GM12873 (cell line): ENCODE measurements around the gene PARP2.
A peak's percentile ranks its signal among the peaks of the same experiment; 100 is the strongest.

Source experiments
- TF ChIP-seq, protein P1 (sequence below): IDR thresholded peaks from 2 replicates; pipeline ENCODE4 v1.5.1; 2012; ENCODE audit warnings: low read depth, mild to moderate bottlenecking, moderate library complexity, low read length, control low read depth; ENCODE audit not compliant: insufficient read depth; ENCODE audit errors: missing control alignments

PARP2 gene

DNA sequence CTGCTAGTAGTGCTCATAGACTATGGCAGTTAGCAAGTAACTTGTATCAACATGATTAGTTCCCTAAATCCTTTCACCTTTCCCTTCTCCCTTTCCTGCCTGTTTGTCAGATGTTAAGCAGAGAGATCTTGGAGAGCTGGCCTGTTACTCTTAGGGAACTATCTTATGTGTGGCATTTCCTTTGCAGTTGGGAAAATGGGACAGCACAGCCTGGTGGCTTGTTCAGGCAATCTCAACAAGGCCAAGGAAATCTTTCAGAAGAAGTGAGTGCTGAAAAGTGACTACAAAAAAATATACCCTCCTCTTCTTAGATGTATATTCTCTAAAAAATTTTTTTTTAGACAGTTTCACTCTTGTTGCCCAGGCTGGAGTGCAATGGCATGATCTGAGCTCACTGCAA lies 7.4 kb downstream of the PARP2 start:
- TF ChIP-seq, protein P1, sequence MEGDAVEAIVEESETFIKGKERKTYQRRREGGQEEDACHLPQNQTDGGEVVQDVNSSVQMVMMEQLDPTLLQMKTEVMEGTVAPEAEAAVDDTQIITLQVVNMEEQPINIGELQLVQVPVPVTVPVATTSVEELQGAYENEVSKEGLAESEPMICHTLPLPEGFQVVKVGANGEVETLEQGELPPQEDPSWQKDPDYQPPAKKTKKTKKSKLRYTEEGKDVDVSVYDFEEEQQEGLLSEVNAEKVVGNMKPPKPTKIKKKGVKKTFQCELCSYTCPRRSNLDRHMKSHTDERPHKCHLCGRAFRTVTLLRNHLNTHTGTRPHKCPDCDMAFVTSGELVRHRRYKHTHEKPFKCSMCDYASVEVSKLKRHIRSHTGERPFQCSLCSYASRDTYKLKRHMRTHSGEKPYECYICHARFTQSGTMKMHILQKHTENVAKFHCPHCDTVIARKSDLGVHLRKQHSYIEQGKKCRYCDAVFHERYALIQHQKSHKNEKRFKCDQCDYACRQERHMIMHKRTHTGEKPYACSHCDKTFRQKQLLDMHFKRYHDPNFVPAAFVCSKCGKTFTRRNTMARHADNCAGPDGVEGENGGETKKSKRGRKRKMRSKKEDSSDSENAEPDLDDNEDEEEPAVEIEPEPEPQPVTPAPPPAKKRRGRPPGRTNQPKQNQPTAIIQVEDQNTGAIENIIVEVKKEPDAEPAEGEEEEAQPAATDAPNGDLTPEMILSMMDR: peak; percentile 14

DNA sequence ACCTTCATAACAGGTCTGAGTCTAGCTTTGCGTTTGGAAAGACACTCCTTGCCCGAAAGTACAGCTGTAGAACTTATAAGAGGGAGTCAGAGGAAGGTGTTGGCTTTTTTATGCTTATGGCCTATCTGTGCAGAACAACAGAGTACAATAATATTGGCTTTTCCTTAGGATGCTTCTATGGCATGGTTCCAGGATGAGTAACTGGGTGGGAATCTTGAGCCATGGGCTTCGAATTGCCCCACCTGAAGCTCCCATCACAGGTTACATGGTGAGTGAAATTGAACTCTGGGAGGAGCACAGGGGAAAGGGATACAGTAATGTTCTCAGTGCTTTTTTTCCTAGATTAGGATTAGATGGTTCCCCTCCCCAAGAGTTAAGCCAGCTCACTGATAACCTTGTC lies 13.0 kb downstream of the PARP2 start:
- TF ChIP-seq, protein P1: no peak

DNA sequence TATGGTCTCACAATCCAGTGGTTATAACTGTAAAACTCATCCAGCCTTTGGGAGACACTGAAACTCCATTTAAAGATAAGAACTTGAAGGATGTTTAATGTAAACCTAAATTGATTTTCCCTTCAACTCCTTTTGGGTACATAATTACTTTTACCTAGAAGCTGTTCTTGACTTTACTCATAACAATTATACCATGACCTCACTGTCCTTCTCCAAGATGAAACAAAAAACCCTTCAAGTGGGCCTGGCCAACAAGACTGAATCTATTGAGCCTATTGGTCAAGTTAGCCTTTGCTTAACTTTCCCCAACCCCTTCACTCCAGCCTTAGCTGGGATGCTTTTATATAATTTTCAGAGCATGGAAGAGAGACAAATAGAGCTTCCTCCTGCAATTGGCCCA lies 22.5 kb downstream of the PARP2 start:
- TF ChIP-seq, protein P1: no peak

DNA sequence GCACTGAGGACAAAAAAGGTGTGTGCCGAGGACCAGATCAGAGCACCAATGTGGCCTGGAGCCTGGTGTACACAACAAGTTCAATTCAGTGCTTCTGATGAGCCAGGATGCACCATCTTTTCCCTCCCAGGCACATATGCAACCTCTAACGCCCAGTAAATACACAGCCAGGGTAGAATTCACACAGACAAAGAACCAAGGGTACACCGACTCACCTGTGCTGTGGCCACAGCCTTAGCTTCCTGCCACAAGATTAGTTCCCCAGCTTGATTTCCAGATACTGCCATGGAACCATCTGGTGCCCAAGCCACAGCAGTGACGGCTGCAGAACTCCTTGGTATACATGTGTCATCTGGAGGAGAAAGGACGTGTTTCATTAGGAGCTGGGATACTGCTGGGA lies 29.4 kb downstream of the PARP2 start:
- TF ChIP-seq, protein P1: no peak

DNA sequence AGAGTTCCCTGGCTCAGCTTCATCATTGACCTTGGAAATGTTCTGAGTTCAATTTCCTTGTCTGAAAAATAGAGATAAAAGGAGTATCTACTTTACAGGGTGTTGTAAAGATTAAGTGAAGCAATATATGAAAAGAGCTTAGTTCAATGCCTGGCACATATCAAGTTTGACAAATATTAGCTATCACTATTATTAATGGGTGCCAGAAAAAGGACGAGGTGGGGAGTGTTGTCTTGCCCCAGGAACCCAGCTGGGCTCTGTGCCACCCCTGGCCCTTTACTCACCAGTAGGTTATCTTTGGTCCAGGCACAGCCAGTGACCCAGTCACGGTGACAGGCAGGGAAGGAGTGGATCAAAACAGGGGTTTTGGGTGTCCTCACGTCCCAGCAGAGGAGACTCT lies 32.0 kb downstream of the PARP2 start:
- TF ChIP-seq, protein P1: no peak

DNA sequence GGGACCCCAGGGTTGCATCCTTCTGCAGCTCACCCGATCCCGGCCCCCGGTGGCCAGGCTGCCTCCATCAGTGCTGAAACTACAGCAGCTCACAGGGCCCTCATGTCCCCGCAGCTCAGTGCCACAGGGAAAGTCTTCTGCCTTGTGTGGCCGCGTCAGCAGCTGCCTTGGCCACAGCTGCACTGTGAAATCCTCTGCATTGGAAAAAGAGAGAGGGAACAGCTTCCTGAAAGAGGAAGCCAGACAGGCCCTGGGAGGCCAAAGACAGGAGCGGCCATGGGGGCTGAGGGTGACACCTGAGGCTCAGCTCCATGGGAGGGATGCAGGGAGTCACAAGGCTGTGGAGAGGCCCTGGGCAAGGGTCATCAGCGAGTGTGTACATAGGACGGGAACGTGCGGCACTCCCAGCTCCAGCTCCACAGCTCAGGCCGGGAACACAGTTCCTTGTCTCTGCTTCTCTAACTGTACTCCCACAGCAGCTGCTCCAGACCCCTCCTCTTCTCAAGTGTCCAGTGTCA lies 32.7 kb downstream of the PARP2 start:
- TF ChIP-seq, protein P1: no peak

DNA sequence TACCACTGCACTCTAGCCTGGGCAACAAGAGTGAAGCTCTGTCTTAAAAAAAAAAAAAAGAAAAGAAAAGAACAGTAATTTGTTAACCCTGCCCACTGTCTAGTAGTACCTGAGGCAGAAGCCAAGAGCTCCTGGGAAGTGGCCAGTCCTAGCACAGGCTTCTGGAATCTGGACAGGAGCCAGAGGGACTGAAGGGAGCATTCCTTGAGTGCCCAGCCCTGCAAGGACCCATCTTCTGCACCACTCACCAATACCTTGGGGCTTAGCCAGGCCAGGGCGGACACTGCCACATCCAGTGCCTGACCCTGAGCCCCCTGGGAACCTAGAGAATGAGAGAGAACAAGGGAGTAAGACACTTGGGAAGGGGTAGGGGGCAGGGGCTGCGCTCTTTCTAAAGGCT lies 33.7 kb downstream of the PARP2 start:
- TF ChIP-seq, protein P1: no peak

DNA sequence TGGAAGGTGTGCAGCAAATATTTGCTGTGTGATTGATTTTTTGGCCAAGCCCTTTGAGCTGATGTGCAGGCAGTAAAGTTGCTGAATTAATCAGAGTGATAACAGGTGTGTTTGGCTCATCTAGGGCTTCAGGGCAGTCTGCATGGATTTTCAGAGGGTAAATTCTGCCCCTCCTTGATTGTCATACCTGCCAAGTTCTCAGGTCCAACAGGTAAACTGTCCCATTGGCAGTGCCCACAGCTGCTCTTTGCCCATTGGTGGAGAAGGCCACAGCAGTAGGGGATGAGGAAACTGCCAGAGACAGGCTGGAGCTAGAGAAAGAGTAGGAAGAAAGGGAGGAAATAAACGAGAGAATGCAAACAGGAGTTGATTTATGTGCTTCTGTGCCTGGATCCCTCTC lies 36.3 kb downstream of the PARP2 start:
- TF ChIP-seq, protein P1: no peak
